H1 (cell line): ENCODE results near the gene ITSN1. TPM values are rescaled to one million over a fixed set of nuclear protein-coding genes. Genes with fewer than 3 reads are reported as not detected.

Source experiments
- CEBPB ChIP-seq: IDR thresholded peaks from 2 replicates; pipeline ENCODE4 v1.6.1; 2012; ENCODE audit warnings: low read depth, low read length
- GTF2F1 ChIP-seq: IDR thresholded peaks from 2 replicates; pipeline ENCODE4 v1.6.1; 2012; ENCODE audit warnings: low read depth, low read length, improper control_type of control experiment, borderline replicate concordance
- polyA plus RNA-seq, 7 experiments: library from polyadenylated mRNA; depleted of rRNA in 3 of 7; stranded (reverse) in 5 of 7; unstranded in 2 of 7; fragments of >200 nt in 5 of 7; fragments of 200-250 nt in 2 of 7; gene quantifications; 1 replicate in 5 of 7; 2 replicates in 1 of 7; 4 replicates in 1 of 7; pipeline versions ENCODE4 v1.2.1 to v1.2.3, GENCODE V29; 2011 to 2013; ENCODE audit warnings: missing spikeins in 2 of 7, mixed read lengths in 2 of 7
- total RNA-seq: library from RNA; stranded (reverse); fragmentation: NEBNext Ultra II Directional; extraction: Animal tissue kit (Norgen Biotek cat#: 25700); gene quantifications from 2 replicates; pipeline ENCODE4 v1.2.1, GENCODE V29; 2021
- TF ChIP-seq, protein P1 (sequence below): IDR thresholded peaks from 2 replicates; pipeline ENCODE4 v1.6.1; 2012; ENCODE audit warnings: low read length, inconsistent platforms
- TF ChIP-seq, protein P2 (sequence below): IDR thresholded peaks from 2 replicates; pipeline ENCODE4 v1.6.1; 2011; ENCODE audit warnings: low read depth, mild to moderate bottlenecking, low read length; ENCODE audit not compliant: insufficient read depth

The ITSN1 gene
- total and polyA plus RNA-seq, 2 of the 8 experiments (the other 6 are each of a cell fraction or from before 2014, with no cell fraction given), result 60.8 to 78.1 TPM

DNA sequence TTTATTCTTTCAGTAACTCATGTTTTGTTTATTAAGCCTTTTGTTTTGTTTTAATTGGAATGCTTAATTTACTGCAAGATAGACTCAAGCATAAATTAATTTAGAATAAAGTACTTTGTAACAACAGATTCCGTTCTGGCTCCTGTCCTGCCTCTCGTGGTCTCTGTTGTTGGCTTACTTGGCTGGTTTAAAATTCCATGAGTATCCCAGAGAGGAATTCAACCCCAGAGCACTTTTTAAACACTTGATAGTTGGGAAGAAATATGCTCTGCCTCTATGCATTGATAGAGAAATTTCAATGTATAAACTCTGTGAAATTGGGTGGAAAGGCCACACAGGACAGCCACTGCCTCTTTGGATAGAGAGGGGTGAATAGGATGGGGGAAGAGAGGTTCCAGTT lies 183.6 kb downstream of the ITSN1 start (continued):
- TF ChIP-seq, protein P1, sequence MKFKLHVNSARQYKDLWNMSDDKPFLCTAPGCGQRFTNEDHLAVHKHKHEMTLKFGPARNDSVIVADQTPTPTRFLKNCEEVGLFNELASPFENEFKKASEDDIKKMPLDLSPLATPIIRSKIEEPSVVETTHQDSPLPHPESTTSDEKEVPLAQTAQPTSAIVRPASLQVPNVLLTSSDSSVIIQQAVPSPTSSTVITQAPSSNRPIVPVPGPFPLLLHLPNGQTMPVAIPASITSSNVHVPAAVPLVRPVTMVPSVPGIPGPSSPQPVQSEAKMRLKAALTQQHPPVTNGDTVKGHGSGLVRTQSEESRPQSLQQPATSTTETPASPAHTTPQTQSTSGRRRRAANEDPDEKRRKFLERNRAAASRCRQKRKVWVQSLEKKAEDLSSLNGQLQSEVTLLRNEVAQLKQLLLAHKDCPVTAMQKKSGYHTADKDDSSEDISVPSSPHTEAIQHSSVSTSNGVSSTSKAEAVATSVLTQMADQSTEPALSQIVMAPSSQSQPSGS, result no peak
- TF ChIP-seq GTF2F1 (no peak), CEBPB (no peak)
- TF ChIP-seq, protein P2, sequence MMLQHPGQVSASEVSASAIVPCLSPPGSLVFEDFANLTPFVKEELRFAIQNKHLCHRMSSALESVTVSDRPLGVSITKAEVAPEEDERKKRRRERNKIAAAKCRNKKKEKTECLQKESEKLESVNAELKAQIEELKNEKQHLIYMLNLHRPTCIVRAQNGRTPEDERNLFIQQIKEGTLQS, result no peak
- TF ChIP-seq, all 59 proteins: peak for 0
